ENCODE results near the gene RCL1. TPM values are rescaled to one million over a fixed set of nuclear protein-coding genes. Genes with fewer than 3 reads are reported as not detected.
"Not testable (repeated sequence)": the region's sequence is repeated elsewhere in the genome, so short reads cannot be mapped to it uniquely, and the experiment has no call there.

Gene RCL1
- total RNA-seq, result 10 to 100 TPM; 11.5 to 12.3 TPM

DNA sequence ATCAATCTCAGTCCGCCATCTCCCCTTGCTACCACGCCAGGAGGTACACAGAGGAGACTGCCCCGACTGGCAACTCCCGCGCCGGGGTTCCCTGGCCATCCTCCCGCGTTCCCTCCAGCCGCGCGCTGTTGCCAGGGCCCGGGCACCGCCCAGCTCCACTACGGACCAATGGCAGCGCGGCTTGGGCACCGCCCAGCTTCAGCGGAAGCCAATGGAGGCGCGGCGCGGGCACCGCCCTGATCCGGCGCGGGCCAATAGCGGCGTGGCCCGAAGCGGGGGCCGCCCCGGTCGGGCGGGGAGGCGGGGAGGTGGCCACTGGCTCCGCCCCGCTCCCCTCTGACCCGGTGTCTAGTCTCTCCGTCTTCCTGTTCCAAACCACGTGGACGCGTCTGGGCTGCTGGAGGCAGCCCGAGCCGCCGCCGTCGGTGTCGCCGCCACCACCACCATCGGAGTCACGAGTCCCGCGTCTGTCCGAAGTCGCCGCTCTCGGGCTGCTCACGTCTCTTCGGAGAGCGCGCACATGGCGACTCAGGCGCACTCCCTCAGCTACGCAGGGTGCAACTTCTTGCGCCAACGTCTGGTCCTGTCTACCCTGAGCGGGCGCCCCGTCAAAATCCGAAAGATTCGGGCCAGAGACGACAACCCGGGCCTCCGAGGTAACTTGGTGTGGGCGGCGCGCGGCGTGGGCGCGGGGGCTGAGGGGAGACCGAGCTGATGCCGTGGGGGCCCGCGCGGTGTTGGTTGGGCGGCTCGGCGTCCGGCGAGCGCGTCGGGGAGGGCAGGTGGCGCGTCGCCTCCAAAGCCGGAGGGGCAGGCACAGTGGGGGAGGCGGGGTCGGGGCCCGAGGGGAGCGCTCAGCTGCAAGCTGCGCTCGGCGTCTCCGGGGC is at the start of gene RCL1:
TSS of gene RCL1 (plus strand) at position 373 of the 887 bp plus-strand sequence. CDS start at position 521, 148 bp downstream.
- Mint-ChIP-seq H3K36me3 (ENCODE audit: low read depth) (peaks cover 4% of the 10 kb centered on the region), H3K4me3 (peak within 1 kb of the TSS; percentile 94), H3K27me3 (no peaks in the 10 kb centered on the region), H3K27ac (peak within 1 kb of the TSS; percentile 89), H3K4me1 (peaks cover 44% of the 10 kb centered on the region), H3K9me3 (no peaks in the 10 kb centered on the region)
- ChIA-PET POLR2A (interaction anchor here (0.7 to 4.0 kb wide), 35 partner anchors 11 to 1266 kb away, joined by 3 to 27 read pairs (median 5); partner anchors contain the start of genes AK3, CD274, JAK2 and PLGRKT), CTCF (interaction anchor here (0.9 to 6.2 kb wide), 9 partner anchors 13 to 194 kb away, joined by 3 to 54 read pairs (median 4); partner anchors contain the start of gene JAK2)
- DNase-seq, result peak; percentile 98

GRCh38 chr9:4743131-4743875 is 49.4 kb upstream of the RCL1 start:
- H3K9me3 Mint-ChIP-seq, result no peaks in the 10 kb centered on the region
- H3K4me3 Mint-ChIP-seq, result no peak overlapping the region
- H3K27me3 Mint-ChIP-seq, result no peaks in the 10 kb centered on the region
- H3K27ac Mint-ChIP-seq, result no peak overlapping the region
- no peak for DNase-seq
- H3K36me3 Mint-ChIP-seq (ENCODE audit: low read depth), result peaks cover 17% of the 10 kb centered on the region
- ChIA-PET CTCF (interaction anchor here (1.5 to 11.6 kb wide), 2 partner anchors 16 to 19 kb away, joined by 3 to 62 read pairs; no protein-coding TSS in a partner anchor), POLR2A (no interaction called here)
- peaks cover 33% of the 10 kb centered on the region for H3K4me1 Mint-ChIP-seq

GRCh38 chr9:4746278-4747030 is 46.3 kb upstream of the RCL1 start:
- H3K36me3 Mint-ChIP-seq (ENCODE audit: low read depth), result peaks cover 2% of the 10 kb centered on the region
- H3K4me3 Mint-ChIP-seq, result no peak overlapping the region
- H3K27ac Mint-ChIP-seq, result no peak overlapping the region
- H3K9me3 Mint-ChIP-seq, result no peaks in the 10 kb centered on the region
- H3K27me3 Mint-ChIP-seq, result no peaks in the 10 kb centered on the region
- peaks cover 13% of the 10 kb centered on the region for H3K4me1 Mint-ChIP-seq
- DNase-seq, result no peak
- ChIA-PET CTCF (interaction anchor here (1.1 to 11.6 kb wide), 2 partner anchors 13 to 16 kb away, joined by 3 to 62 read pairs; no protein-coding TSS in a partner anchor), POLR2A (no interaction called here)

DNA sequence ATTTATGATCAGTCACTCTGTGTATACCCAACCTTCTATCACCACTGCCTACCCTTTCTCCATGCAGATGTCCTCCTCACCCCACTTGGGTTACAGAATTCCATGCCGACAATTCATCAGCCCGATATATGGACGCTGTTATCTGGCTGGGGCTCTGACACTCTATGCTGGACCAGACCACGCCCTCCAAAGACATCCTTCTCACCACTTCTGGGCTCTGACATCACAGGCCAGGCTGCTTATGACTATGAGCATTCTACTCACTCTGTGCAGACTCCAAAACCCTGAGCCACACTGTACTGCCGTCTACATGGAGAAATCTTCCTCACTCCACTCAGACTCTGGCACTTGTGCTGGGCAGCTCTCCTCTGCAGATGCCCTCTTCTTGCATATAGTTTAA is 44.1 kb upstream of the RCL1 start:
- H3K36me3 Mint-ChIP-seq (ENCODE audit: low read depth), result peaks cover 2% of the 10 kb centered on the region
- peaks cover 2% of the 10 kb centered on the region for H3K27me3 Mint-ChIP-seq
- ChIA-PET POLR2A (interaction anchor here (3.1 kb wide), 1 partner anchor 8 kb away, joined by 16 read pairs; the partner anchor contains the start of gene AK3), CTCF (interaction anchor here (1.9 to 11.6 kb wide), 3 partner anchors 8 to 143 kb away, joined by 7 to 62 read pairs (median 10); no protein-coding TSS in a partner anchor)
- no peak overlapping the region for H3K4me3 Mint-ChIP-seq
- DNase-seq, result no peak
- peaks cover 8% of the 10 kb centered on the region for H3K4me1 Mint-ChIP-seq
- H3K27ac Mint-ChIP-seq, result no peak overlapping the region
- no peaks in the 10 kb centered on the region for H3K9me3 Mint-ChIP-seq

GRCh38 chr9:4750023-4750673 is 42.6 kb upstream of the RCL1 start:
- peaks cover 4% of the 10 kb centered on the region for H3K27me3 Mint-ChIP-seq
- no peak for DNase-seq
- H3K4me3 Mint-ChIP-seq, result no peak overlapping the region
- no peak overlapping the region for H3K27ac Mint-ChIP-seq
- H3K4me1 Mint-ChIP-seq, result peaks cover 7% of the 10 kb centered on the region
- no peaks in the 10 kb centered on the region for H3K9me3 Mint-ChIP-seq
- H3K36me3 Mint-ChIP-seq (ENCODE audit: low read depth), result no peaks in the 10 kb centered on the region
- ChIA-PET POLR2A (interaction anchor here (3.1 kb wide), 1 partner anchor 10 kb away, joined by 16 read pairs; the partner anchor contains the start of gene AK3), CTCF (interaction anchor here (0.6 to 11.6 kb wide), 14 partner anchors 9 to 955 kb away, joined by 3 to 62 read pairs (median 4); partner anchors contain the start of gene RCL1)

DNA sequence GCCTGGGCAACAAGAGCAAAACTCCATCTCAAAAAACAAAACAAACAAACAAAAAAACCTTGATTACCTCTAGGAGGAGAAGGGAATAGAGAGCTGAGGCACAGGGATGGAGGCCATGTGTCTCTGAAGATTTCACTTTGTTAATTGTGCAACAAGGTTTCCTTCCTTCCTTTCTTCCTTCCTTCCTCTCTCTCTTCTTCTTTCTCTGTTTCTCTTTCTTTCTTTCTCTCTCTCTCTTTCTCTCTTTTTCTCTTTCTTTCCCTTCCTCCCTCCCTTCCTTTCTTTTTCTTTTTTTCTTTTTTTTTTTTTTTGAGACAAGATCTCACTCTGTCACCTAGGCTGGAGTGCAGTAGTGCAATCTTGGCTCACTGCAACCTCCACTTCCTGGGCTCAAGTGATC is 38.2 kb upstream of the RCL1 start:
- CTCF ChIA-PET; H3K4me1 Mint-ChIP-seq; H3K27me3 Mint-ChIP-seq; H3K9me3 Mint-ChIP-seq; H3K27ac Mint-ChIP-seq; H3K36me3 Mint-ChIP-seq (ENCODE audit: low read depth); DNase-seq; H3K4me3 Mint-ChIP-seq: not testable (repeated sequence)
- POLR2A ChIA-PET, result interaction anchor here (1.6 to 2.4 kb wide), 2 partner anchors 14 to 38 kb away, joined by 4 to 5 read pairs; partner anchors contain the start of genes AK3 and RCL1

- DNase-seq, result no peak
- Mint-ChIP-seq H3K4me1 (peaks cover 3% of the 10 kb centered on the region), H3K27me3 (peaks cover 7% of the 10 kb centered on the region), H3K36me3 (ENCODE audit: low read depth) (no peaks in the 10 kb centered on the region), H3K27ac (no peak overlapping the region), H3K4me3 (no peak overlapping the region), H3K9me3 (no peaks in the 10 kb centered on the region)
- POLR2A ChIA-PET, result interaction anchor here (1.6 to 2.4 kb wide), 2 partner anchors 14 to 38 kb away, joined by 4 to 5 read pairs; partner anchors contain the start of genes AK3 and RCL1
- CTCF ChIA-PET, result interaction anchor here (1.1 to 1.9 kb wide), 3 partner anchors 13 to 566 kb away, joined by 3 to 8 read pairs (median 4); no protein-coding TSS in a partner anchor
Measured at GRCh38 chr9:4755026-4755609, 37.6 kb upstream of the RCL1 start.

GRCh38 chr9:4756420-4756819 is 36.3 kb upstream of the RCL1 start:
- no peak overlapping the region for H3K4me3 Mint-ChIP-seq
- POLR2A ChIA-PET, result interaction anchor here (1.3 kb wide), 1 partner anchor 229 kb away, joined by 3 read pairs; the partner anchor contains the start of gene JAK2

GRCh38 chr9:4760122-4760521 is 32.6 kb upstream of the RCL1 start:
- CTCF ChIA-PET, result interaction anchor here (0.6 to 4.1 kb wide), 32 partner anchors 8 to 840 kb away, joined by 3 to 62 read pairs (median 6); partner anchors contain the start of genes AK3, CD274 and RCL1
- POLR2A ChIA-PET, result interaction anchor here (2.1 kb wide), 1 partner anchor 226 kb away, joined by 10 read pairs; no protein-coding TSS in a partner anchor
- DNase-seq, result no peak
- Mint-ChIP-seq H3K36me3 (ENCODE audit: low read depth) (no peaks in the 10 kb centered on the region), H3K4me1 (peaks cover 16% of the 10 kb centered on the region), H3K27me3 (peaks cover 8% of the 10 kb centered on the region), H3K4me3 (no peak overlapping the region), H3K9me3 (no peaks in the 10 kb centered on the region), H3K27ac (no peak overlapping the region)

More at GRCh38 chr9:4756420-4756819, 36.3 kb upstream of the RCL1 start:
- Mint-ChIP-seq H3K9me3 (no peaks in the 10 kb centered on the region), H3K4me1 (peaks cover 3% of the 10 kb centered on the region), H3K36me3 (ENCODE audit: low read depth) (no peaks in the 10 kb centered on the region), H3K27me3 (peaks cover 9% of the 10 kb centered on the region), H3K27ac (no peak overlapping the region)
- DNase-seq, result no peak
- CTCF ChIA-PET, result interaction anchor here (1.1 to 1.9 kb wide), 6 partner anchors 14 to 844 kb away, joined by 3 to 8 read pairs (median 4); no protein-coding TSS in a partner anchor

DNA sequence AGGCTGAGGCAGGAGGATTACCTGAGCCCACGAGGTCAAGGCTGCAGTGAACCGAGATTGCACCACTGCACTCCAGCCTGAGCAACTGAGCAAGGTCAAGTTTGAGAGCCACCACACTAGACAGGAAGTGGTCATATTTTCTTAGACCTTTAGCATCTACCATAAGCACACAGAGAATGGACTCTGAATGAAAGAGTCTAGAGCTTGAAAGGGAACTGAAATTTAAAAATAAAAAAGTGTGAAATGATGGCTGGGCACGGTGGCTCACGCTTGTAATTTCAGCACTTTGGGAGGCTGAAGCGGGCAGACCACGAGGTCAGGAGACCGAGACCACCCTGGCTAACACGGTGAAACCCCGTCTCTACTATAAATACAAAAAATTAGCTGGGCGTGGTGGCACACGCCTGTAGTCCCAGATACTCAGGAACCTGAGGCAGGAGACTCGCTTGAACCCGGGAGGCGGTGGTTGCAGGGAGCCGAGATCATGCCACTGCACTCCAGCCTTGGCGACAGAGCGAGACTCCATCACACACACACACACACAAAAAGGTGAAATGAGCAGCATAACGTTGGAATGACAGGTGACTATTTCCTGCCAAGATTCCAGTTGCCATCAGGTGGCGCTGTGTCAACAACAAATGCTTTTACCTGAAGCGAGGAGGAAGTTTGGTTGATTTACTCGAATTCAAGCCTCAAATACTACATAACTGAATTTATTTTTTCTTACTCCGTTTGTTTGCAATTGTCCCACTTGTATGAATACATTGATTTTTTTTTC is 30.4 kb upstream of the RCL1 start:
- H3K4me3 Mint-ChIP-seq, result peak overlapping the region; percentile 18
- DNase-seq, result peak; percentile 87

More for the DNA sequence above, 30.4 kb upstream of the RCL1 start:
- no peaks in the 10 kb centered on the region for H3K36me3 Mint-ChIP-seq (ENCODE audit: low read depth)
- H3K4me1 Mint-ChIP-seq, result peaks cover 16% of the 10 kb centered on the region
- peaks cover 8% of the 10 kb centered on the region for H3K27me3 Mint-ChIP-seq
- CTCF ChIA-PET, result interaction anchor here (0.6 to 2.4 kb wide), 28 partner anchors 8 to 838 kb away, joined by 3 to 23 read pairs (median 4); partner anchors contain the start of genes JAK2, PLGRKT and RCL1
- H3K27ac Mint-ChIP-seq, result peak overlapping the region; percentile 10
- POLR2A ChIA-PET, result interaction anchor here (0.5 to 1.7 kb wide), 2 partner anchors 82 to 223 kb away, joined by 3 to 8 read pairs; partner anchors contain the start of gene JAK2
- H3K9me3 Mint-ChIP-seq, result no peaks in the 10 kb centered on the region
